Body of pancreas (tissue), 4 donors: ENCODE measurements around the gene SYCP3.

Experiments
- CTCF ChIP-seq, 7 experiments: fragments of 450-650 bp in 4 of 7; fragments of 200-600 bp in 3 of 7; sonication (generic) in 3 of 7; IDR thresholded peaks; one replicate each; pipeline ENCODE4 v1.5.1; 2016 to 2019; ENCODE audit warnings: antibody characterized with exemption in 7 of 7
- POLR2A ChIP-seq, 3 donors: fragments of 450-650 bp; IDR thresholded peaks; one replicate each; pipeline ENCODE4 v1.6.1; 2016; ENCODE audit warnings: antibody characterized with exemption in 3 of 3, mild to moderate bottlenecking in 2 of 3

- no peak for TF ChIP-seq CTCF (IDR thresholded peaks at IDR 0.05)
- TF ChIP-seq POLR2A (IDR thresholded peaks at IDR 0.05): no peak
These were observed 9.6 kb upstream of the SYCP3 start for GRCh38 chr12:101748907-101749306.
